GM19324 (cell line): Measurements from ENCODE around the gene SNX14.
"Not testable (repeated sequence)": the region's sequence is repeated elsewhere in the genome, so short reads cannot be mapped to it uniquely, and the experiment has no call there.

ENCODE experiments used
- ATAC-seq: cut with Tn5 transposase; IDR thresholded peaks from one replicate; pipeline ENCODE4 v1.9.1; 2021; ENCODE audit warnings: mild to moderate bottlenecking, moderate library complexity; ENCODE audit not compliant: unreplicated experiment, low FRiP score

Gene SNX14, protein sequence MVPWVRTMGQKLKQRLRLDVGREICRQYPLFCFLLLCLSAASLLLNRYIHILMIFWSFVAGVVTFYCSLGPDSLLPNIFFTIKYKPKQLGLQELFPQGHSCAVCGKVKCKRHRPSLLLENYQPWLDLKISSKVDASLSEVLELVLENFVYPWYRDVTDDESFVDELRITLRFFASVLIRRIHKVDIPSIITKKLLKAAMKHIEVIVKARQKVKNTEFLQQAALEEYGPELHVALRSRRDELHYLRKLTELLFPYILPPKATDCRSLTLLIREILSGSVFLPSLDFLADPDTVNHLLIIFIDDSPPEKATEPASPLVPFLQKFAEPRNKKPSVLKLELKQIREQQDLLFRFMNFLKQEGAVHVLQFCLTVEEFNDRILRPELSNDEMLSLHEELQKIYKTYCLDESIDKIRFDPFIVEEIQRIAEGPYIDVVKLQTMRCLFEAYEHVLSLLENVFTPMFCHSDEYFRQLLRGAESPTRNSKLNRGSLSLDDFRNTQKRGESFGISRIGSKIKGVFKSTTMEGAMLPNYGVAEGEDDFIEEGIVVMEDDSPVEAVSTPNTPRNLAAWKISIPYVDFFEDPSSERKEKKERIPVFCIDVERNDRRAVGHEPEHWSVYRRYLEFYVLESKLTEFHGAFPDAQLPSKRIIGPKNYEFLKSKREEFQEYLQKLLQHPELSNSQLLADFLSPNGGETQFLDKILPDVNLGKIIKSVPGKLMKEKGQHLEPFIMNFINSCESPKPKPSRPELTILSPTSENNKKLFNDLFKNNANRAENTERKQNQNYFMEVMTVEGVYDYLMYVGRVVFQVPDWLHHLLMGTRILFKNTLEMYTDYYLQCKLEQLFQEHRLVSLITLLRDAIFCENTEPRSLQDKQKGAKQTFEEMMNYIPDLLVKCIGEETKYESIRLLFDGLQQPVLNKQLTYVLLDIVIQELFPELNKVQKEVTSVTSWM

DNA sequence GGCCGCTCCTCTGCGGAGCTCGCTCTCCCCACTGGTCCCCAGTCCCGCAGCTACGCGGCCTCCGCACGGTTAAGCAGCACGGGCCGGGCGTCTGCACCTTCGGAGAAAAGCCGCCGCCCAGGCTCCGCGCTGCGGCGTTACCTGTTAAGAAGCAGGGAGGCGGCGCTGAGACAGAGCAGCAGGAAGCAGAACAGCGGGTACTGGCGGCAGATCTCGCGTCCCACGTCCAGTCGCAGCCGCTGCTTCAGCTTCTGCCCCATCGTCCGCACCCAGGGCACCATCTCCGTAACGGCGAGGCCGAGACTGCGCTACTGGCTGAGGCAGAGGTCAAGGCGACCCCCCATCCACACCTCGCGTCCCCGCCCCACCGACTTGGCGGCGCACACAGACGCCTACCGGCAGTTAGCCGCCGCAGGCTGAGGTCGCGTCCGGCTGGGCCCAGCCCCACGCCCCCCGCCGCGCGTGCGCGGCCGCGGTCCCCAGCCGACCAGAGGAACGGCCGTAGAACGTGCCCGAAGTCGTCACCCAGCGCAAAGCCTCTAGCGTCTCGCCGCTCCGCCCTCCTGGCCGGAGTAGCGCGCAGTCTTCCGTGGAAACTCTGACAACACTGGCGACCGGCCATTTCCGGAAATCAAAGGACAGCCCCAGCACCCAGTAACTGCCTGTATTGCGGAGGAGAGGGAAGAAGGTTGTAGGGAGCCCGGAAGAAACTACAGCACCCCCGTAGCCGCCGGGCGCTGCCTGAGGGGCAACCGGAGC lies at the start of gene SNX14:
SNX14 (minus strand) TSS at position 421 of the 759 bp plus-strand sequence; CDS start at position 281, 140 bp downstream.
- ATAC-seq = peak; percentile 94

DNA sequence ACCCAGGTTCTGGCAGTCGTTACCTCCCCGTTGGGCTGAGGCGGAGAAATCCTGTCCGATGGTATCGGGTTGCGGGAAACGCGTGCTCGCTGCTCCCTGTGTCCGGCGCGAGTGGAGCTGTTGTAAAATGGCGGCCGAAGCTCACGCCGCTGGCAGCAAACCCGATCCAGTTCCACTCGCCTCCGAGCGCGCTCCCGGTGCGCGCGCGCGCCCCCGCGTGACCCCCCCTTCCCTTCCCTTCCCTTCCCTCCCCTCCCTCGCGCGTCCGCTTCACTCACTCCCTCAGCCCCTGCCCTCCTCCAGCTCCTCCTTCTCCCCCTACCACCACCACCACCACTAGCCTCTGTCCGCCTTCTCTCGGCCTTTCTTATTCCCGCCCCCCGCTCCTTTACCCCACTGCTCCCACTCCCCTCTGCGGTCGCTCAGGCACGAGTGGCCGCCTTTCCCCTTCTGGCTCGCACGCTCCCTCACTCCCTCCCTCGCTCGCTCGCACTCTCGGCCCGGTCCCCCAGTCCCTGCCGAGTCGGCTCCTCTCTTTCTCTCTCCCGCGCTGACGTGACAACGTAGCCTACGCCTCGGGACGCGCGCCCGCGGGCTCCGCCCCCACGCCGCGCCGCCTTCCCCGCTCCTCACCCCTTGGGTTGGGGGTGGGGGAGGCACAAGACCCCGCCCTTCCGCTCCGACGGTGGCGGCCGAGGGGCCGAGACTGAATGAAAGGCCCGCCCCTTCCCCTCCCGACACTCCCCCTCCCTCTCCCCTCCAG lies 49.3 kb upstream of the SNX14 start, which contains the start of gene SYNCRIP:
SYNCRIP (minus strand) TSS at position 113 of the 763 bp plus-strand sequence. CDS start 1,447 bp downstream, outside the sequence.
- ATAC-seq = peak; percentile 82

DNA sequence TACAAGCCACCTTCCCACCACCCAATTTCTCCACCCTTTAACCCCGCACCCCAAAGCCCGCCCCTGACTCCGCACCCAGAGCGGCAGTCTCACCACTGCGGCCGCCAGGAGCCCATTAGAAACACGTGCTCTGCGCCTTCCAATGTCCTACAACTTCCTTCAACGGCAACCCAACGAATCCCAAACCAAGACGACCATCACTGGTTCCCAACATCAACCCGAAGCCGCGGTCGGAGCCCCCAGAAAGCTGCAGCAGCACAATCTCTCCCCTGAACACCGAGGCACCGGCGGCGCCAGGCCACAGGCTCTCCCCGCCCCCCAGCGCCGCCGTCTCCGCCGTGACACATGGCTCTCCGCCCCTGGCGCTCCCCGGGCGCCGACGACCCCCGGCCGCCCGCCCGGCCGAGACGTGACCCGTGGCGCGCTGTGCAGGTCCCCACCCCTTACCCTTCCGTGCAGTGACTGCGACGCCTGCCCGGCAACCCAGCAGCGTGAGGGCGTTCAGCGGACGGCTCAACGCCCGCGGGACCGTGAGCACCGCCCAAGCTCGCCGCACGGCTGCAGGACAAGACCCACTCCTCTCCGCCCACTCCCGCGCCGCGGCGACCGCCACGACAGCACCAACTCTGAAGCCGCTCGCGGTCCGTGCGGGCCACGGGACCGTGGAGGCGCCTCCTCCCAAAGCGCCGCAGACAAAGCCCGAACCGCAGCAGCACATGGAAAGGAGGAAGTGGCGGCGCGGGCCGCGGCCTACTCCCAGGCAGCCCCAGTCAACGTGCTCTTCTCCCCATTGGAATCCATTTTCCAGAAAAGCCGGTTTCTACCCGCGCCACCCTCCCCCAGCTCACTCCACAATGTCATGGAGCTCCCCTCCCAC lies 48.5 kb upstream of the SNX14 start:
- ATAC-seq = no peak

DNA sequence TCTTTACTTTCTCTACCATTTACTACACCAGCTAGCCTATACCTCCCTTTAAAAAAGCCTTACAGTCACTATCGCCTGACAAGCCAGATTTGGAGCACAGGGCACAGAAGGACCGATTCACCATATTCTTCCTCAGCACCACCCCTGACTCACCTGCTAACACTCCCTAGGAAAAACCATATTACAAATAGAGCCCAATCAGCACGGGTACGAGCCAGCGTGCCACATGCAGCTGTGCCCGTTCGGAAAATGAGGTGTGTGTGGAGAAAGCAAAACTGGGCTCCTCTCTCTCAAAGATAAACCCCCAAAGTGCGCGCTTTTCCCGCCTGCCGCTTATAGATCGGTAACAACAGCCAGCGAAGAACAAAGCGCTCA lies 47.9 kb upstream of the SNX14 start:
- no peak for ATAC-seq

DNA sequence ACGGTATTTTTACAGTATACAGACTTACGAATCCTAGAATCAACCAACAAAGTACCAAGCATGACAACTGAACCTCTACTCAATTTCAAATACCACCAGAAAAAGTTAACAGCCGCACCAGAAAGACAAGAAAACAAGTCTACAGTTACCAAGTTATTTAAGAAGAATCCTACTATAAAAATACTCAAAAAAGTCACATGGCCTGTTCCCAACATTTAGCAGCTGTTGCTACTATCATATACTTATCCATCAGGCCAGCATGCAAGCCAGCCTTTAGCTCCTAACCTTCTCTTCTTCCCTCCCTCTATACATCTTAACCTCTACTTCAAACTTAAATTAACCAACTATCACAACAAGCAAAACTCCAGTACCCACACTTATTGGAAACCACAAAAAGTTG lies 47.2 kb upstream of the SNX14 start:
- no peak for ATAC-seq

DNA sequence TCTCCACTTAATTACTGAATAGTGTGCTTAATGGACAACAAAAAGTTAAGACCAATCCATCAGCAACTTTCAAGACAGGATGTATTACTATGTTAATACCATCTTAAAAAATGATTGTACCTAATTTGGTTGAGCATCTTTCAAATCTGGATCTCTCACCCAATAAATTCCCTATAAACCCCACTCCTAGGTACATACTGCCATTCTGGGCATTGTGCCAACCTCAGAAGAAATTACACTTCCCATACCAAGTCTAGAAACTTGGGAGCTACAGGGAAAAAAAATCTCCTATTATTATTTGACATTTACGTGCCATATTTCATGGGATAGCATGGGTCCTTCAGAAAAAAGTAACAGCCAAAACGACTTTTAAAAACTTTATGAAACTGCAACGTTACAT lies 43.9 kb upstream of the SNX14 start:
- ATAC-seq = no peak

DNA sequence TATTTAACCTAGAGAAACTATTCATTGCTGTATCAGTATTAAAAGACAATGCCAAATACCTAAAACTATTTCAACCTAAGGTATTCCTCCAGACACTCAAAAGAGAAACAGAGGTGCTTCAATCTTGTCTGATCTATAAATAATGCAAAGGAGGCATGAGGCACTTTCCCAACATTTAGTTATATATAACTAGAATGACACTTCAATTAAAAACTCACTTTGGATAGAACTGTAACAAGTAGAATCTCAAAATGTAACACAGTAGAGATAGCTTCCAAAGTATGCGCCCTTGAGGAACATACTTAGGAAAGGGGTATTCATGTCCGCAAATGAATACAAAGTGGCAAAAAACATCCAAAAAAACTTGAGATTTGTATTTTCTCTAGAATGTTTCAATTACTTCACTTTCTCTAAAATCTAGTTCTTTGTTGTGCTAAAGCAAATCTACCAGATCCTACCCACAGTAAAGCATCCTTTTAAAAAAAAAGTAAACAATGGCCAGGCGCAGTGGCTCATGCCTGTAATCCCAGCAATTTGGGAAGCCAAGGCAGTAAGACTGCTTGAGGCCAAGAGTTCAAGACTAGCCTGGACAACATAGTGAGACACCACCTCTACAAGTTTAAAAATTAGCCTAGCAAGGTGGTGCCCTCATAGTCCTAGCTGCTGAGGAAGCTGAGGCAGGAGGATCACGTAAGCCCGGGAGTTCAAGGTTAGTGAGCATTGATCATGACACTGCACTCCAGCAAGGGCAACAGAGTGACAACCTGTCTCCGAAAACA lies 38.7 kb upstream of the SNX14 start:
- ATAC-seq = no peak

DNA sequence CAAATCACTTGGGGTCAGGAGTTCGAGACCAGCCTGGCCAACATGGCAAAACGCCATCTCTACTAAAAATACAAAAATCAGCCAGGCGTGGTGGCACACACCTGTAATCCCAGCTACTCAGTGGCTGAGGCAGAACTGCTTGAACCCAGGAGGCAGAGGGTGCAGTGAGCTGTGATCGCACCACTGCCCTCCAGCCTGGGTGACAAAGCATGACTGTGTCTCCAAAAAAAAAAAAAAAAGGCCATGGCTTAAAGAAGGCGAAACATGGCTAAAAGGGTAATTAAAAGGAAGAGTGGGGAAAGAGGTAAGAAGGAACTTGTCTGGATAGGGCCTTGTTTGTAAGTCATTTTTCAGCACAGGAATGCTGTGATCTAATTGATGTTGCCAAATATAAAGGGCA lies 37.5 kb upstream of the SNX14 start:
- ATAC-seq = not testable (repeated sequence)

DNA sequence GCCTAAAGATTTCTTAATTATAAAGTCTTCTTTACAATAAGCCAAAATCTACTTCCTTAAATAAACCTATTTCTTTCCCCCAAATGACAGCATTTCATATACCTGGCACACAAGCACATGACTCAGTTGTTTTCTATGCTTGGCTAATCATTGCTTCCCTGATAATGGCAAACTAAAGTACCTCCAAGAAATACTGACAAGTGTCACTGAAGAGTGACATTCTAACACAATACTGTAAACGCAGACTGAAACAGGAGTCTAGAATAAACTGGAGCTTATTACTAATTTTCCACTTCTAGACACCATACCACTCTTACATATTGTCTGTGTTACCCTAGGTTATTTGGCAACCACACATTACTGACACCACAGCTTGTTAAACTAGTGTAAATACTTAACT lies 34.7 kb upstream of the SNX14 start:
- no peak for ATAC-seq

DNA sequence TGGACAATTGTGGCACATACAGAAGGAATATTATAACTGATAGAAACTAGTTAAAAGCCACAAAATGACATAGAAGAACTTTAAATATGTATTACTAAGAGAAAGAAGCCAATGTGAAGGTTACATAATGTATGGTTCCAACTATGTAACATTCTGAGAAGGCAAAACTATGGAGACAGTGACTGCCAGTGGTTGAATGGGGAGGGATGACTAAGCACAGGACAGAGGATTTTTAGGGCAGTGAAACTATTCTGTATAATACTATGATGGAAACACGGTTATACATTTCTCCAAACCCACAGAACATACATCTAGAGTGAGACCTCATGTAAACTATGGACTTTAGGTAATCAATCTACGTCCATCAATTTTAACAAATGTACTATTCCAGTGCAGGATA lies 26.6 kb upstream of the SNX14 start:
- no peak for ATAC-seq

DNA sequence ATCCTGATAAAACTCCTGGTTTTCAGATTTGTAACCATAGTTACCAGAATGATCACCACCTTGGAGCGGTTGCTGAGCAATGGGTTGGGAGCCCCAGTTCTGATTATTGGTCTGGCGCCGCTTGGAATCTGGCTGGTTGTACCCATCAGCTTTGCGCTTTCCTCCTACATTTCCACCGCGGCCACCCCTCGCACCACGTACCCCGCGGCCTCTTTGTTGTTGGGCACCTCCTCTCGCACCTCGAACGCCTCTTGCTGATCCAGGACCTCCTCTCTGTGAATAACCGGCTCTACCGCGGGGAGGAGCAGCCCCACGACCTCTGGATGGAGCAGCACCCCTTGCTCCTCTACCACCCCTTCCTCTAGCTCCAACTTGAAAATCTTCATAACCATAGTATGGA lies 21.1 kb upstream of the SNX14 start:
- ATAC-seq = no peak

DNA sequence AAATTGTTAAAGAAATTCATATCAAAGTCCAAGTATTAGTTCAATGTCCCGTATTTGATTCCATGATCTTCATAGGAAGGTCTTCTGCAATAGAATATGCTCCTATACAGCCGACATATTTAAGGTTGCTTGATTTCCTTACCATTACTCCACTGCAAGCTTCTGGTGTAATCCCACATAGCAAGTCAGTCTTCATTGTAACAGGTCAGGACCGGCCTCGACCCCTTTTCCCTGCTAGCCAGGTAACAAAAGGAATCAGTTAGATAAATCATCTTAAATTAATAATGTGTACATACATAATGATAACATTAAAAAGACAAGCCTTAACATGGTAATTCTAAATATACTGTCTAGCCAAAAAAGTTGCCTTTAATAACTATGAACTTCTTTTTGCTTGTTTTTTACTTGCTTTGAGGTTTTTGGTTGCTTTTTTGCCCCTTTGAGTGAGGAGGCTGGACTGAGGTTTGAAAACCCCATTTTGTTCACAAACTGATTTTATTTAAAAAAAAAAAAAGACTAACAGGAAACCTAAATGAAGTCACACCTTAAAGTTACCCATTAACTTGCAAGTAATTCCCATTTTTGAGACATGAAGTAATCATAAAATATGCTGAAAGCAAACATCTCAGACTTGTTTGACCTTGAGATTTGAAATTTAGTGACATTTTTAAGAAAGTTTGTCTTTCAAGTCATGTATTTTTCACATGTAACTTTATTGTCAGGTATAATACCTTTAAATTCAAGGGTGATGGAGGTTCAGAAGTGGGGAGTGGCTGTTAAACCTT lies 19.2 kb upstream of the SNX14 start:
- no peak for ATAC-seq

DNA sequence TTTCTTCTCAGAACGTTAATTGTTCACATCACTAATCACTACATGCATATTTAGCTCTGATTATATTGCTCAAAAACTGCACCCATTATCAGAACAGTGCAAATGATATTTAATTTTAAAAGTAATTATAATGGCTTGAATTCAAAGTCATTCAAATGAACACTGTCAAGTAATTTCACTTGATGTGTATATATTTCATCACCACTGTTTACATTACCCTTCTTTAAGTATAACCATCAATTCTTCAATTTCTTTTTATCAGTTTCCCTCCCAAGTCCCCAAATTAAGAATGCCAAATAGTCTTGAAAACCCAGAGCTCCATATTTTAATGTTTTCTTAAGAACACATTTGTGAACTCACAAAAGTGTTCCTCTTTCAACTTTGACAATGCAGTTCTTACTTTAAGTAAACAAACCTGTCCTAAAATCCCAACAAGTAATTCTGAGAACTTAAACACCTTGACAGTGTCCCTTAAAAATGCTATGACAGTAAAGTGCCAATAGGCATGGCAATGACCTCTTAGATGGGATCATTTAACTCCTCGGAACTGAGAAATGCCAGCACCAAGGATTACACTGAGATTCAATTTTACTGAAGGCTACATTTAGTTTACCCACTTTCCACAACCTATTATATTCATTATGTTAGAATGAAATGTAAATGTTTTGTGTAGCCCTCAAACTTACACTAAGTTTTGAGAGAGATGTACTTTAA lies 16.7 kb upstream of the SNX14 start:
- no peak for ATAC-seq

DNA sequence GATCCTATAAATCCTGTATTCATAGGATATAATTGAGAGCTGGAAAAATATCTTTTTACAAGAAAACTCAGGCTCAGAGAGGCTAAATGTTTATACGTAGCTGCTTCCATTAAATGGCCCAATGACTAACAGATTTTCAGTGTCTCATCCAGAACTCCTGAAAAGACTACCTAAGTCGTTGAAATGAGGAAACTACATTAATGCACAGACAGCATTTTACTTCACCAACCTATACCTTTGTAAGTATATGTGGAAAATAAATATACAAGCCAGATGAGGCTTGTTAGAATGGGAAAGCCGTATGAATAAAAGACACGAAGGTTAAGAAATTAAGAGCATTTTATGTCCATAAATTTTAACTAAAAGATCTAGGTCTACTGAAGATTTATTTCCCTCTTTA lies 8.4 kb upstream of the SNX14 start:
- ATAC-seq = no peak

DNA sequence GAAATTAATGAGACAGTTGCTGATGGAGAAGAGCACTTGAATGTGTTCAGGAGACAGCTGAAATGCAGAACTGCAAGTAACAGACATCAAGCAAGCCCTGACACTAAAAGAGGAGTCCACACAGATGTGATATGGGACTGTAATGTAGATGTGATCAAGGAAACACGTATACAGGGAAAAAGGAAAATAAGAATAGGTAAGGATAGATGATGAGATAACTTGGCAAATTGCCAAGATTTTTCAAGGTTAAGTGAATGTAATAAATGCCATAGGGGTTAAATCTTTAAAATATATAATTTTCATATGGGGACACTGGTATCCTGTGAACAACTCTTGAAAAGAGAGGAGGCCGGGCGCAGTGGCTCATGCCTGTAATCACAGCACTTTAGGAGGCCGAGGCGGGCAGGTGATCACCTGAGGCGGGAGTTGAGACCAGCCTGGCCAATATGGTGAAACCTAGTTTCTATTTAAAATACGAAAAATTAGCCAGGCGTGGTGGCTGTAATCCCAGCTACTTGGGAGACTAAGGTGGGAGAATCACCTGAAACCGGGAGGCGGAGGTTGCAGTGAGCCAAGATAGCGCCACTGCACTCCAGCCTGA lies 7.2 kb upstream of the SNX14 start:
- ATAC-seq = no peak

DNA sequence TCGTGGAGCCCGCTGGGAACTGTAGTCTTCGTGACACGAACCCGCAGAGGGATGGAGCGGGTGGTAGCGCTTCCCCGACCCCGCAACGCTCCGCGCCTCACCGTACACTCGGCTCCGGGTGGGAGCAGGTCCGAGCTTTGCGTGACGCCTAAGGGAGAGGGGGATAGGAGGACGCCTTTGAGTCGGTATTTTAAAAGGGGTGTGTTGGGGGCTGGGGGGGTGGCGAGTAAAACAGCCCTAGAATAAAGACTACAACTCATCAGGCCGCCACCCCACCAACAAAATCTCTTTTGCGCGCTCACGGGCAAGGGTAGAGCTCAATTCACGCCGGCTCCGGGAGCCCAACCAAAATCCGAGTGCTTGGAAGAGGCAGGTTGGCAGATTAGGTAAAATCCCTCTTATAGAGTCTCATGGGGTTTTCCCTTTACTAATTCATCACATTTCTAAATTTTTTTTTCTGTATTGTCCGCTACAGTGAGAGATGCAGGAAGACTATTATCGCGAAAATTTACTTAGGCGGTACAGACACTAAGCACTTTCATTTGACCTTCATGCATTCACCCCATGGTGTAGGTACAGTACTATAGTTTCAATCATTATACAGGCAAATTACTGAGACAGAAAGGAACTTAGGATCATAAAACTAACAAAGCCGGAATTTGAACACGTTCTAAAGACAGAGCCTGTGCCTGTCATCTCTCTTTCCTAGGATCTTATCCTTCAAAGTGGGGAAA lies 706 bp upstream of the SNX14 start:
- peak; percentile 9 for ATAC-seq
